HG03097 (cell line): Measurements from ENCODE around the gene TLCD5.

ENCODE experiments used
- ATAC-seq: cut with Tn5 transposase; IDR thresholded peaks from one replicate; pipeline ENCODE4 v1.9.1; 2021; ENCODE audit not compliant: unreplicated experiment, low FRiP score

Gene TLCD5

DNA sequence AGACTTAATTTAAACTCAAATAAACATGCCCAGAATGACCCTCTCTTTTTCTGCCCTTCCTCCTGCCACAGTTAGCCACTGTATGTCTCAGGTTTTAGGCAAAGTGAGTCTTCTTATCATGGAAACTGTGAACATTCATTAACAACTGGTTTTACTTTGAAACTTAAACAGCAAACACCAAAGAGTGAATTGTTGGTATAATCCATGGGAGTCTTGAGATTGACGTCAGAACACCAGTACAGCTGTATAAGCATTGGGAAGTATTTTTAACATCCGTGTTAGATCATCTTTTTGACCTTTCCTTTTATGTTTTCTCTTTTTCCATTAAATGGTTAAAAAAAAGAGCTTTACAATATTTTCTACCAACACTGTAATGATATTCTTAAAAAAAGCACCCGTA lies 50.0 kb downstream of the TLCD5 start:
- no peak for ATAC-seq

DNA sequence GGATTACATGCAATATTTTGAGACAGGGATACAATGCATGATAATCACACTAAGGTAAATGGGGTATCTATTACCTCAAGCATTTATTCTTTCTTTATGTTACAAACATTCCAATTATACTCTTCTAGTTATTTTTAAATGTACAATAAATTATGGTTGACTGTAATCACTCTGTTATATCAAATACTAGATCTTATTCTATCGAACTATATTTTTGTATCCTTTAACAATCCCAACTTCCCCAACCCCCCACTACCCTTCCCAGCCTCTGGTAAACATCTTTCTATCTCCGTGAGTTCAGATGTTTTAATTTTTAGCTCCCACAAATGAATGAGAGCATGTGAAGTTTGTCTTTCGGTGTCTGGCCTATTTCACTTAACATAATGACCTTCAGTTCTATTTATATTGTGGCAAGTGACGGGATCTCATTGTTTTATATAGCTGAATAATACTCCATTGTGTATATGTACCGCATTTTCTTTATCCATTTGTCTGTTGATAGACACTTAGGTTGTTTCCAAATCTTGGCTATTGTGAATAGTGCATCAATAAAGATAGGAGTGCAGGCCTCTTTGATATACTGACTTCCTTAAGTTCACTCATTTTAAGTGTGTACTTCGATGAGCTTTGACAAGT lies 51.6 kb downstream of the TLCD5 start:
- ATAC-seq: no peak

- ATAC-seq: no peak
Observed at GRCh38 chr11:120378474-120378873, 53.4 kb downstream of the TLCD5 start.

GRCh38 chr11:120381401-120381800 lies 56.3 kb downstream of the TLCD5 start:
- ATAC-seq: no peak
